Right atrium auricular region (tissue), 2 donors: ENCODE results near the gene PRDX1. TPM values are rescaled to one million over a fixed set of nuclear protein-coding genes. Genes with fewer than 3 reads are reported as not detected.
"Not testable (repeated sequence)": the region's sequence is repeated elsewhere in the genome, so short reads cannot be mapped to it uniquely, and the experiment has no call there.

Experiments
- DNase-seq: peaks from one replicate; pipeline ENCODE4 v3.0.0-alpha.2; 2019; ENCODE audit warnings: low spot score
- H3K27ac ChIP-seq, 2 donors: fragments of 200-600 bp; sonication (generic); 1 replicate in 1 of 2; 2 replicates in 1 of 2; pipeline ENCODE4 v1.5.1; 2016 to 2019
- H3K27me3 ChIP-seq, 2 donors: fragments of 200-600 bp; sonication (generic); one replicate each; pipeline versions ENCODE4 v1.5.1 to v1.6.0; 2017 to 2019
- H3K36me3 ChIP-seq: fragments of 200-600 bp; sonication (generic); one replicate; pipeline ENCODE4 v1.5.1; 2016
- H3K4me1 ChIP-seq, 2 donors: fragments of 200-600 bp; sonication (generic); one replicate each; pipeline versions ENCODE4 v1.5.1 to v1.6.0; 2017 to 2019
- H3K4me3 ChIP-seq, 2 donors: fragments of 200-600 bp; sonication (generic); 1 replicate in 1 of 2; 2 replicates in 1 of 2; pipeline ENCODE4 v1.5.1; 2017 to 2019; ENCODE audit warnings: mild to moderate bottlenecking in 1 of 2, moderate library complexity in 1 of 2
- H3K9me3 ChIP-seq, 2 donors: fragments of 200-600 bp; sonication (generic); one replicate each; pipeline ENCODE4 v1.5.1; 2019
- CTCF ChIP-seq, 2 donors: fragments of 200-600 bp; sonication (generic); IDR thresholded peaks; one replicate each; pipeline ENCODE4 v1.5.1; 2019; ENCODE audit warnings: antibody characterized with exemption in 2 of 2
- total RNA-seq, 2 donors: library from RNA; depleted of rRNA; stranded (reverse); fragments of >200 nt; gene quantifications; one replicate each; pipeline ENCODE4 v1.1.0, GENCODE V29; 2016

The PRDX1 gene
- total RNA-seq, 2 donors from 2014 or later: 371 to 655 TPM

GRCh38 chr1:45518910-45519309 is 2.8 kb downstream of the PRDX1 start:
- H3K4me3 ChIP-seq: peak overlapping the region in 1 of 2 donors; percentile 21
- no peak overlapping the region for H3K27ac ChIP-seq
- H3K4me1 ChIP-seq: peaks cover 0 to 45% of the 10 kb centered on the region in 2 donors

GRCh38 chr1:45518366-45518765 is 3.3 kb downstream of the PRDX1 start:
- not testable (repeated sequence) for H3K4me3 ChIP-seq, DNase-seq, H3K27ac ChIP-seq, H3K9me3 ChIP-seq, H3K27me3 ChIP-seq
- H3K4me1 ChIP-seq: peaks cover 0 to 51% of the 10 kb centered on the region in 2 donors
- H3K36me3 ChIP-seq: peaks cover 51% of the 10 kb centered on the region

More at GRCh38 chr1:45518910-45519309, 2.8 kb downstream of the PRDX1 start:
- no peak for TF ChIP-seq CTCF (IDR thresholded peaks at IDR 0.05)
- no peaks in the 10 kb centered on the region for H3K9me3 ChIP-seq
- peaks cover 46% of the 10 kb centered on the region for H3K36me3 ChIP-seq
- no peak for DNase-seq
- H3K27me3 ChIP-seq: no peaks in the 10 kb centered on the region

GRCh38 chr1:45516465-45516864 is 5.2 kb downstream of the PRDX1 start:
- peaks cover 0 to 50% of the 10 kb centered on the region in 2 donors for H3K4me1 ChIP-seq
- H3K36me3 ChIP-seq: peaks cover 70% of the 10 kb centered on the region
- H3K27ac ChIP-seq: no peak overlapping the region
- no peak overlapping the region for H3K4me3 ChIP-seq
- DNase-seq: no peak
- no peak for TF ChIP-seq CTCF (IDR thresholded peaks at IDR 0.05)
- no peaks in the 10 kb centered on the region for H3K9me3 ChIP-seq
- H3K27me3 ChIP-seq: no peaks in the 10 kb centered on the region

GRCh38 chr1:45516036-45516435 is 5.6 kb downstream of the PRDX1 start:
- Histone ChIP-seq H3K4me3 (no peak overlapping the region), H3K9me3 (no peaks in the 10 kb centered on the region), H3K27ac (no peak overlapping the region), H3K36me3 (peaks cover 75% of the 10 kb centered on the region), H3K27me3 (no peaks in the 10 kb centered on the region), H3K4me1 (peaks cover 0 to 50% of the 10 kb centered on the region in 2 donors)
- DNase-seq: no peak
- no peak for TF ChIP-seq CTCF (IDR thresholded peaks at IDR 0.05)

- H3K4me3 ChIP-seq, H3K9me3 ChIP-seq, DNase-seq, H3K27me3 ChIP-seq, H3K27ac ChIP-seq: not testable (repeated sequence)
- H3K36me3 ChIP-seq: peaks cover 97% of the 10 kb centered on the region
- peaks cover 0 to 39% of the 10 kb centered on the region in 2 donors for H3K4me1 ChIP-seq
Measured at GRCh38 chr1:45513532-45514260, 8.0 kb downstream of the PRDX1 start.

- Histone ChIP-seq H3K4me3 (no peak overlapping the region), H3K27me3 (no peaks in the 10 kb centered on the region), H3K27ac (peak overlapping the region in 1 of 2 donors; percentile 16), H3K9me3 (no peaks in the 10 kb centered on the region), H3K4me1 (peaks cover 0 to 46% of the 10 kb centered on the region in 2 donors), H3K36me3 (peaks cover 94% of the 10 kb centered on the region)
- DNase-seq: no peak
- peak; percentile 43 to 76 for TF ChIP-seq CTCF (IDR thresholded peaks at IDR 0.05)
Measured at GRCh38 chr1:45512641-45513054, 9.0 kb downstream of the PRDX1 start.
